ENCODE data around the gene PLA2R1.

Gene PLA2R1

GRCh38 chr2:159995038-159995437 lies 67.4 kb downstream of the PLA2R1 start:
- H3K36me3 ChIP-seq (ENCODE audit: low read length) = no peaks in the 10 kb centered on the region
- no peak overlapping the region for H3K4me2 ChIP-seq (ENCODE audit: low read depth, low read length, poor library complexity, severe bottlenecking)
- no peak for TF ChIP-seq CTCF (IDR thresholded peaks at IDR 0.05; ENCODE audit: insufficient read depth, low read length, poor library complexity, severe bottlenecking)
- TF ChIP-seq EZH2phosphoT487 (conservative IDR thresholded peaks at IDR 0.05; ENCODE audit: low read length) = no peak
- H3K9me3 ChIP-seq (ENCODE audit: insufficient read depth, low read length) = no peaks in the 10 kb centered on the region
- no peak overlapping the region for H3K9ac ChIP-seq (ENCODE audit: low read length)
- H3K4me3 ChIP-seq (ENCODE audit: insufficient read depth, low read length, poor library complexity, severe bottlenecking) = no peak overlapping the region
- H3K27ac ChIP-seq (ENCODE audit: low read depth, low read length) = no peak overlapping the region
- H3K9me2 ChIP-seq (replicated peaks; ENCODE audit: insufficient read depth, low read length) = no peaks in the 10 kb centered on the region
- no peaks in the 10 kb centered on the region for H3K27me3 ChIP-seq (ENCODE audit: low read length)
- H3F3A ChIP-seq (ENCODE audit: insufficient read depth) = no peaks in the 10 kb centered on the region
- no peaks in the 10 kb centered on the region for H3K79me2 ChIP-seq (ENCODE audit: insufficient read depth, low read length)
- H4K20me1 ChIP-seq (ENCODE audit: low read depth, low read length) = no peaks in the 10 kb centered on the region
- no peak overlapping the region for H2AFZ ChIP-seq (ENCODE audit: low read depth, low read length, severe bottlenecking)

GRCh38 chr2:159989249-159989648 lies 73.2 kb downstream of the PLA2R1 start:
- Histone ChIP-seq H3K36me3 (ENCODE audit: low read length) (no peaks in the 10 kb centered on the region), H3K9ac (ENCODE audit: low read length) (no peak overlapping the region), H2AFZ (ENCODE audit: low read depth, low read length, severe bottlenecking) (no peak overlapping the region), H3K27me3 (ENCODE audit: low read length) (no peaks in the 10 kb centered on the region), H3K4me2 (ENCODE audit: low read depth, low read length, poor library complexity, severe bottlenecking) (no peak overlapping the region), H3F3A (ENCODE audit: insufficient read depth) (no peaks in the 10 kb centered on the region), H3K9me3 (ENCODE audit: insufficient read depth, low read length) (no peaks in the 10 kb centered on the region), H4K20me1 (ENCODE audit: low read depth, low read length) (no peaks in the 10 kb centered on the region), H3K79me2 (ENCODE audit: insufficient read depth, low read length) (no peaks in the 10 kb centered on the region), H3K27ac (ENCODE audit: low read depth, low read length) (no peak overlapping the region), H3K9me2 (replicated peaks; ENCODE audit: insufficient read depth, low read length) (no peaks in the 10 kb centered on the region), H3K4me3 (ENCODE audit: insufficient read depth, low read length, poor library complexity, severe bottlenecking) (no peak overlapping the region)
- TF ChIP-seq CTCF (IDR thresholded peaks at IDR 0.05; ENCODE audit: insufficient read depth, low read length, poor library complexity, severe bottlenecking) (no peak), EZH2phosphoT487 (conservative IDR thresholded peaks at IDR 0.05; ENCODE audit: low read length) (no peak)

DNA sequence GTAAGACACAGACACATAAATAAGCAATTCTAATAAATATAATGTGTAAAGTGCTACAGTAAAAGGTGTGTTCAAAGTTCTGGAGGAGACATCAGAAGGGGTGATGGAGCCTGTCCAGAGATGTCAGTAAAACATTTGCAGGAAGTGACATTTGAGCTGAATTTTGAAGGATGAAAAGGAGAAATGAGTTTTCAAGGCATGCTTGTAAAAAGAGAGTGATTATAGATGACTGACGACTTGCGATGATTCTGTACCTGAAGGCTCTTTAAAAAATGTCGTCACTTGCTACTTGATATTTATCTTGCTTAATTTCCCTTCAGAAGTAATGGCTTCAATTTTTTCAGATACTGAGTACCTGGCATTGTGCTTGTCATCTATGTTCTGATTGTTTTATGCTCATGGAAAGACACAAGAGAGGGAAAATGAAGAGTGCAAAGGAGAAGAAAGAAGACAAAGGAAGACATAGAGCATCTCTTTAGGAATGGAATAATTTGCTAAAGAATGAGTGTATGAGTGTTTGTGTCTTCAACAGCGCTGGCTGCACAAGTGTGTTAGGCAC lies 73.9 kb downstream of the PLA2R1 start:
- H2AFZ ChIP-seq (ENCODE audit: low read depth, low read length, severe bottlenecking) = no peak overlapping the region
- H3K4me2 ChIP-seq (ENCODE audit: low read depth, low read length, poor library complexity, severe bottlenecking) = no peak overlapping the region
- H4K20me1 ChIP-seq (ENCODE audit: low read depth, low read length) = no peaks in the 10 kb centered on the region
- no peaks in the 10 kb centered on the region for H3K9me3 ChIP-seq (ENCODE audit: insufficient read depth, low read length)
- H3K27ac ChIP-seq (ENCODE audit: low read depth, low read length) = no peak overlapping the region
- H3K36me3 ChIP-seq (ENCODE audit: low read length) = no peaks in the 10 kb centered on the region
- TF ChIP-seq EZH2phosphoT487 (conservative IDR thresholded peaks at IDR 0.05; ENCODE audit: low read length) (no peak), CTCF (IDR thresholded peaks at IDR 0.05; ENCODE audit: insufficient read depth, low read length, poor library complexity, severe bottlenecking) (no peak)
- no peaks in the 10 kb centered on the region for H3K79me2 ChIP-seq (ENCODE audit: insufficient read depth, low read length)
- no peaks in the 10 kb centered on the region for H3K9me2 ChIP-seq (replicated peaks; ENCODE audit: insufficient read depth, low read length)
- no peak overlapping the region for H3K9ac ChIP-seq (ENCODE audit: low read length)
- H3K4me3 ChIP-seq (ENCODE audit: insufficient read depth, low read length, poor library complexity, severe bottlenecking) = no peak overlapping the region
- H3K27me3 ChIP-seq (ENCODE audit: low read length) = no peaks in the 10 kb centered on the region
- H3F3A ChIP-seq (ENCODE audit: insufficient read depth) = no peaks in the 10 kb centered on the region
